Measurements from ENCODE around the gene KRTAP5-4.

Gene KRTAP5-4

DNA sequence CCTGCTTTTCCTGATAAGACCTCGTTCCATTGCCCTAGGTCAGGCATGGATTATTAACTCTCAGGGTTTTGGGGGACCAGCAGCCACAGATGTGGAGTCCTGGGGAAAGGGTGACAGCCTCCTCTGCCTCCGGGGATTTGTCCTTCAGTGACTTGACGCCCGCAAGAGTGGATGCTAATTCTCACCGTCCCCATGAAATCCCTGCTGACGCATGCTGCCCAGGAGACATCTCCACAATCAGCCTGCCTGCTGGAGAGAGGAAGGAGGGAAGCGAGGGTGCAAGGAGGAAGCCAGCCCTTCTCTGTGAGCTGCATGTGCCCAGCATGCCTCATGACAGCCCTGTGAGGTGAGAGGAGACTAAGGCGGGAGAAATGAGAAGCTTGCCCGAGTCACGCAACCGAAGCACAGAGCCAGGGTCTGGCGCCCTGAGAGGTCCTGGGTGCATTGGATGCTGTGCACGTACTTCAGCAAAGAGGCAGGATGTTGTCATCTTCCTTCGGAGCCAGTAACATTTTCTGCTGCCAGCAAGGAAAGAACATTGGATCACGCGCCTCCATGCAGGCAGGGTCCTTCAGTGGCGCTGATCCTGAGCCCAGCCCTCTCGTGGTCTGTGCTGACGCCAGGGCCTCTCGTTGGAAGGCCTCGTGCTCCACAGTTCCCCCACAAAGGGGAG, 47.7 kb upstream of the KRTAP5-4 start:
- no CpG with 5 or more reads among the region's 21 CpGs for whole genome bisulfite sequencing, 2 donors (ENCODE audit: extremely low coverage in 2 of 2, insufficient read length in 2 of 2, insufficient replicate concordance in 1 of 2)
- H3K23ac ChIP-seq (ENCODE audit: low read depth, low read length, poor library complexity), result no peak overlapping the region
- H3K4me2 ChIP-seq (ENCODE audit: insufficient read depth, low read length, poor library complexity, severe bottlenecking), result no peak overlapping the region
- H3K79me1 ChIP-seq (ENCODE audit: low read depth, low read length), result no peaks in the 10 kb centered on the region
- H2BK120ac ChIP-seq (ENCODE audit: low read depth, low read length), result no peak overlapping the region
- H3K4me3 ChIP-seq (ENCODE audit: low read length in 2 of 2), result no peak overlapping the region
- H2AFZ ChIP-seq (ENCODE audit: low read length), result no peak overlapping the region
- DNase-seq (ENCODE audit: low spot score), result no peak
- H4K91ac ChIP-seq (ENCODE audit: low read depth, low read length, poor library complexity), result no peak overlapping the region
- H3K27ac ChIP-seq (replicated peaks; ENCODE audit: low read length), result no peak overlapping the region
- no peak overlapping the region for H4K8ac ChIP-seq (ENCODE audit: low read depth, low read length)
- H2AK5ac ChIP-seq (ENCODE audit: low read depth, low read length), result peak overlapping the region; percentile 2
- peak overlapping the region; percentile 3 for H3K18ac ChIP-seq (ENCODE audit: low read length)
- peaks cover 0 to 16% of the 10 kb centered on the region in 2 donors for H3K4me1 ChIP-seq (ENCODE audit: control insufficient read depth in 2 of 2, insufficient read depth in 1 of 2, low read depth in 1 of 2, low read length in 2 of 2)
- no peak overlapping the region for H2BK5ac ChIP-seq (ENCODE audit: low read length)
- H3K9me3 ChIP-seq (replicated peaks in 1 of 2; ENCODE audit: control insufficient read depth in 2 of 2, insufficient read depth in 1 of 2, low read depth in 1 of 2, low read length in 2 of 2), result no peaks in the 10 kb centered on the region
- H2BK15ac ChIP-seq (ENCODE audit: low read length), result no peak overlapping the region
- H3K36me3 ChIP-seq (replicated peaks in 1 of 2; ENCODE audit: control insufficient read depth in 2 of 2, insufficient read depth in 2 of 2, low read length in 2 of 2), result no peaks in the 10 kb centered on the region
- no peak overlapping the region for H3K4ac ChIP-seq (ENCODE audit: low read length)
- peaks cover 0 to 43% (median 0%) of the 10 kb centered on the region in 3 experiments for H3K27me3 ChIP-seq (ENCODE audit: control insufficient read depth in 3 of 3, insufficient read depth in 3 of 3, low read depth in 1 of 3, low read length in 3 of 3)
- H2BK12ac ChIP-seq (ENCODE audit: low read length), result no peak overlapping the region
- H3K14ac ChIP-seq (ENCODE audit: low read length), result no peak overlapping the region
- H3K9ac ChIP-seq (ENCODE audit: low read depth, low read length, poor library complexity), result no peak overlapping the region

DNA sequence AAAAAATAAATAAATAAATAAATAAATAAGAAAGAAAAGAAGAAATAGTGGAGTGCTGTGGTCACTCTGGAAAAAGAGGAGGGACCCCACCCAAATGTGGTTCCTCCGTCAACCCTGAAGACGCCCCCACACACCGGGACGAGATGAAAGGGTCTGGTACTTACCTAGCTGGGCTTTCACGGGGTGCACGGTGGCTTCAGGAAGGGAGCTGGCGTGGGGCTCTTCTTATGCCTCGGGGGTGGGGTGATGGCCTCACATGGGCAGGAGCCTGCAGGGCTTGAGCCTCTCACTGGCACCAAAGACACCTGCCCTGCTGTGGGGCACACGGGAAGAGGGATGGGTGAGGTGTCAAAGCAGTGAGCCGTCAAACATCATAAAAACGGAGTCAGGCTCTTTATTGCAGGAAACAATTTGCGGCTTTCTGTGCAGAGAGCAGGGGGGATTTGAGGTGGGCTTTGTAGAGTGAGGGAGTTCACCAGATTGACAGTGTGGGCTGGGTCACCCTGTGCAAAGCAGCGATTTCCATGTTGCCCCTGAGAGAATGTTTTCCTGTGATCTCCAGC, 47.1 kb upstream of the KRTAP5-4 start:
- Histone ChIP-seq H3K14ac (ENCODE audit: low read length) (no peak overlapping the region), H2BK120ac (ENCODE audit: low read depth, low read length) (no peak overlapping the region), H3K4me2 (ENCODE audit: insufficient read depth, low read length, poor library complexity, severe bottlenecking) (no peak overlapping the region), H2BK5ac (ENCODE audit: low read length) (no peak overlapping the region), H2BK15ac (ENCODE audit: low read length) (peak overlapping the region; percentile 76), H4K91ac (ENCODE audit: low read depth, low read length, poor library complexity) (no peak overlapping the region), H3K4me1 (ENCODE audit: control insufficient read depth in 2 of 2, insufficient read depth in 1 of 2, low read depth in 1 of 2, low read length in 2 of 2) (peaks cover 0 to 11% of the 10 kb centered on the region in 2 donors), H3K9ac (ENCODE audit: low read depth, low read length, poor library complexity) (no peak overlapping the region), H4K8ac (ENCODE audit: low read depth, low read length) (no peak overlapping the region), H2AK5ac (ENCODE audit: low read depth, low read length) (peak overlapping the region; percentile 53), H3K4ac (ENCODE audit: low read length) (no peak overlapping the region), H3K18ac (ENCODE audit: low read length) (peak overlapping the region; percentile 44), H3K79me1 (ENCODE audit: low read depth, low read length) (no peaks in the 10 kb centered on the region), H3K4me3 (ENCODE audit: low read length in 2 of 2) (no peak overlapping the region), H2AFZ (ENCODE audit: low read length) (no peak overlapping the region), H3K27me3 (ENCODE audit: control insufficient read depth in 3 of 3, insufficient read depth in 3 of 3, low read depth in 1 of 3, low read length in 3 of 3) (peaks cover 0 to 36% (median 0%) of the 10 kb centered on the region in 3 experiments), H3K27ac (replicated peaks; ENCODE audit: low read length) (no peak overlapping the region), H2BK12ac (ENCODE audit: low read length) (no peak overlapping the region), H3K36me3 (replicated peaks in 1 of 2; ENCODE audit: control insufficient read depth in 2 of 2, insufficient read depth in 2 of 2, low read length in 2 of 2) (no peaks in the 10 kb centered on the region), H3K23ac (ENCODE audit: low read depth, low read length, poor library complexity) (no peak overlapping the region), H3K9me3 (replicated peaks in 1 of 2; ENCODE audit: control insufficient read depth in 2 of 2, insufficient read depth in 1 of 2, low read depth in 1 of 2, low read length in 2 of 2) (no peaks in the 10 kb centered on the region)
- no CpG with 5 or more reads among the region's 13 CpGs for WGBS, 2 donors (ENCODE audit: extremely low coverage in 2 of 2, insufficient read length in 2 of 2, insufficient replicate concordance in 1 of 2)
- DNase-seq (ENCODE audit: low spot score), result no peak

DNA sequence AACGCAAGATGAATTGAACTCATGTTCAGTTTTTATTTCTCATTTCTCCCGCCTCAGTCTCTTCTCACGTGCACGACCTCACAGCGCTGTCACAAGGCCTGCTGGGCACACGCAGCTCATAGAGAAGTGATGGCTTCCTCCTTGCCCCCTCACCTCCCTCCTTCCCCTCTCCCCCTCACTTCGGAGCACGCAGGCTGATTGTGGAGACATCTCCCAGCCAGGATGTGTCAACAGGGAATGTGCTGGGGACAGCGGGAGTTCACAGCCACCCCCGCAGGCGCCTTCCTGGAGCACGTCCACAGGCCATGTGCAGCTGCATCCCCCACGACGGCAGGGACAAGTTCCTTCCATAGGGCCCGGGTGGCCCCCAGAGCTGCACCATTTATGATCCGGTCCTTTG, 46.0 kb upstream of the KRTAP5-4 start:
- H3K9me3 ChIP-seq (replicated peaks in 1 of 2; ENCODE audit: control insufficient read depth in 2 of 2, insufficient read depth in 1 of 2, low read depth in 1 of 2, low read length in 2 of 2), result no peaks in the 10 kb centered on the region
- H2BK12ac ChIP-seq (ENCODE audit: low read length), result no peak overlapping the region
- H2BK120ac ChIP-seq (ENCODE audit: low read depth, low read length), result no peak overlapping the region
- H3K4me1 ChIP-seq (ENCODE audit: control insufficient read depth in 2 of 2, insufficient read depth in 1 of 2, low read depth in 1 of 2, low read length in 2 of 2), result peaks cover 0 to 11% of the 10 kb centered on the region in 2 donors
- H4K91ac ChIP-seq (ENCODE audit: low read depth, low read length, poor library complexity), result no peak overlapping the region
- no peak overlapping the region for H3K14ac ChIP-seq (ENCODE audit: low read length)
- H3K79me1 ChIP-seq (ENCODE audit: low read depth, low read length), result no peaks in the 10 kb centered on the region
- no peak for DNase-seq (ENCODE audit: low spot score)
- H3K9ac ChIP-seq (ENCODE audit: low read depth, low read length, poor library complexity), result no peak overlapping the region
- no peak overlapping the region for H4K8ac ChIP-seq (ENCODE audit: low read depth, low read length)
- H3K36me3 ChIP-seq (replicated peaks in 1 of 2; ENCODE audit: control insufficient read depth in 2 of 2, insufficient read depth in 2 of 2, low read length in 2 of 2), result no peaks in the 10 kb centered on the region
- peak overlapping the region; percentile 19 for H3K4ac ChIP-seq (ENCODE audit: low read length)
- H3K27ac ChIP-seq (replicated peaks; ENCODE audit: low read length), result no peak overlapping the region
- peak overlapping the region; percentile 99 for H2AK5ac ChIP-seq (ENCODE audit: low read depth, low read length)
- H3K4me2 ChIP-seq (ENCODE audit: insufficient read depth, low read length, poor library complexity, severe bottlenecking), result no peak overlapping the region
- no peak overlapping the region for H3K23ac ChIP-seq (ENCODE audit: low read depth, low read length, poor library complexity)
- H3K27me3 ChIP-seq (ENCODE audit: control insufficient read depth in 3 of 3, insufficient read depth in 3 of 3, low read depth in 1 of 3, low read length in 3 of 3), result peaks cover 0 to 30% (median 0%) of the 10 kb centered on the region in 3 experiments
- no peak overlapping the region for H2AFZ ChIP-seq (ENCODE audit: low read length)
- H2BK5ac ChIP-seq (ENCODE audit: low read length), result peak overlapping the region; percentile 67
- WGBS, 2 donors (ENCODE audit: extremely low coverage in 2 of 2, insufficient read length in 2 of 2, insufficient replicate concordance in 1 of 2), result no CpG with 5 or more reads among the region's 16 CpGs
- H3K18ac ChIP-seq (ENCODE audit: low read length), result peak overlapping the region; percentile 69
- peak overlapping the region; percentile 46 for H2BK15ac ChIP-seq (ENCODE audit: low read length)
- no peak overlapping the region for H3K4me3 ChIP-seq (ENCODE audit: low read length in 2 of 2)

DNA sequence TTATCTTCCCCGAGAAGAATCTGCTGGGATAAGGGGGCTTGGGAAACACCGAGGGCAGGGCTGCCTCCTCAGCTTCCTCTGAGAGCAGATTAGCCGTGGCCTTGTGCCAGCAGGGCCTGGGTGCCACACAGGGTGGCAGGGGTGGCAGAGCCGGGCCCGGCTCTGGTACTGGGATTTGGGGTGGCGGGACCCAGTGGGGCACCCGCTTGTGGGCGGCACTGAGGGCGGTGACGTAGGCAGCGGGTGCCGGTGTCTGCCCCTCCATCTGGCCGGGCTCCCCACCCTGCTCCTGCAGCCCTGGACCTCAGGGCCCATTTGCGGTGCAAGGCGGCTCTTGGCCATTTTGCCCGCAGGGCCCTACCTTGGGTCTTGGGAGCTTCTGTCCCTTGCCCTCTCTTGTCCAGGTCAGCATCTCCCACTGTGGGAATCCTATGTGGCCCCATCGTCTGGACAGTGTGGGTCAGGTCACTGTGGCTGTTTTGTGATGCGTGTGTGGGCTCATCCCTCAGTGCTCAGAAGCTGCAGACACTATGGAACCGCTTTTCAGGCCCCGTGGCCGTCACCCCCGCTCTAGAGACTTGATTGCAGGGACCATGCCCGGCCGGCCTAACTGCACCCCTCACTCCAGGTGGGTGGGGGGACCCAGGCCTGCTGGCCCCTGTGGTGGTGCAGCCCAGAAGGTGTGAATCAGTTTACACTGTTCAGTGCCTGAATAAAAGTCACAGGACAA, 45.3 kb upstream of the KRTAP5-4 start:
- peak overlapping the region; percentile 94 for H3K18ac ChIP-seq (ENCODE audit: low read length)
- peak overlapping the region; percentile 19 for H3K4ac ChIP-seq (ENCODE audit: low read length)
- no peaks in the 10 kb centered on the region for H3K79me1 ChIP-seq (ENCODE audit: low read depth, low read length)
- H2BK5ac ChIP-seq (ENCODE audit: low read length), result peak overlapping the region; percentile 67
- peak overlapping the region; percentile 8 for H3K23ac ChIP-seq (ENCODE audit: low read depth, low read length, poor library complexity)
- DNase-seq (ENCODE audit: low spot score), result no peak
- H4K91ac ChIP-seq (ENCODE audit: low read depth, low read length, poor library complexity), result no peak overlapping the region
- H3K4me3 ChIP-seq (ENCODE audit: low read length in 2 of 2), result no peak overlapping the region
- peak overlapping the region; percentile 46 for H2BK15ac ChIP-seq (ENCODE audit: low read length)
- peaks cover 0 to 11% of the 10 kb centered on the region in 2 donors for H3K4me1 ChIP-seq (ENCODE audit: control insufficient read depth in 2 of 2, insufficient read depth in 1 of 2, low read depth in 1 of 2, low read length in 2 of 2)
- peak overlapping the region; percentile 95 for H3K14ac ChIP-seq (ENCODE audit: low read length)
- H3K27me3 ChIP-seq (ENCODE audit: control insufficient read depth in 3 of 3, insufficient read depth in 3 of 3, low read depth in 1 of 3, low read length in 3 of 3), result peaks cover 0 to 29% (median 0%) of the 10 kb centered on the region in 3 experiments
- H3K9me3 ChIP-seq (replicated peaks in 1 of 2; ENCODE audit: control insufficient read depth in 2 of 2, insufficient read depth in 1 of 2, low read depth in 1 of 2, low read length in 2 of 2), result no peaks in the 10 kb centered on the region
- WGBS, 2 donors (ENCODE audit: extremely low coverage in 2 of 2, insufficient read length in 2 of 2, insufficient replicate concordance in 1 of 2), result no CpG with 5 or more reads among the region's 24 CpGs
- no peaks in the 10 kb centered on the region for H3K36me3 ChIP-seq (replicated peaks in 1 of 2; ENCODE audit: control insufficient read depth in 2 of 2, insufficient read depth in 2 of 2, low read length in 2 of 2)
- peak overlapping the region; percentile 47 for H2BK12ac ChIP-seq (ENCODE audit: low read length)
- no peak overlapping the region for H3K9ac ChIP-seq (ENCODE audit: low read depth, low read length, poor library complexity)
- no peak overlapping the region for H2AFZ ChIP-seq (ENCODE audit: low read length)
- H4K8ac ChIP-seq (ENCODE audit: low read depth, low read length), result no peak overlapping the region
- H2AK5ac ChIP-seq (ENCODE audit: low read depth, low read length), result peak overlapping the region; percentile 99
- H2BK120ac ChIP-seq (ENCODE audit: low read depth, low read length), result peak overlapping the region; percentile 14
- H3K4me2 ChIP-seq (ENCODE audit: insufficient read depth, low read length, poor library complexity, severe bottlenecking), result no peak overlapping the region
- no peak overlapping the region for H3K27ac ChIP-seq (replicated peaks; ENCODE audit: low read length)

Measured in neuronal stem cell (in vitro differentiated cells).